Immature natural killer cell (primary cell): Measurements from ENCODE around the gene ZNF77. TPM values are rescaled to one million over a fixed set of nuclear protein-coding genes. Genes with fewer than 3 reads are reported as not detected.

Experiments
- DNase-seq, 3 donors: peaks; one replicate each; pipeline ENCODE4 v3.0.0; 2022; ENCODE audit warnings: mixed read lengths in 1 of 3
- H3K27ac Mint-ChIP-seq, 6 donors: one replicate each; pipeline ENCODE4 v1.8.0; 2020; ENCODE audit warnings: mixed read lengths in 6 of 6, mild to moderate bottlenecking in 5 of 6, inconsistent platforms in 4 of 6, moderate library complexity in 3 of 6
- H3K27me3 Mint-ChIP-seq, 3 donors: one replicate each; pipeline ENCODE4 v1.8.0; 2020 to 2021; ENCODE audit warnings: low read depth in 3 of 3, mild to moderate bottlenecking in 3 of 3, mixed read lengths in 3 of 3, moderate library complexity in 3 of 3, inconsistent platforms in 1 of 3
- H3K36me3 Mint-ChIP-seq, 3 donors: one replicate each; pipeline ENCODE4 v1.8.0; 2020; ENCODE audit warnings: mixed read lengths in 3 of 3, inconsistent platforms in 2 of 3, mild to moderate bottlenecking in 2 of 3
- H3K4me1 Mint-ChIP-seq, 2 donors: one replicate each; pipeline ENCODE4 v1.8.0; 2020; ENCODE audit warnings: inconsistent platforms in 2 of 2, mild to moderate bottlenecking in 2 of 2, mixed read lengths in 2 of 2, moderate library complexity in 1 of 2
- H3K4me3 Mint-ChIP-seq, 5 donors: one replicate each; pipeline ENCODE4 v1.8.0; 2020; ENCODE audit warnings: mild to moderate bottlenecking in 5 of 5, mixed read lengths in 5 of 5, inconsistent platforms in 3 of 5, moderate library complexity in 3 of 5
- H3K9me3 Mint-ChIP-seq, 6 donors: one replicate each; pipeline ENCODE4 v1.8.0; 2020; ENCODE audit warnings: mild to moderate bottlenecking in 6 of 6, mixed read lengths in 6 of 6, inconsistent platforms in 4 of 6, moderate library complexity in 3 of 6
- polyA plus RNA-seq, 3 donors: library from polyadenylated mRNA; unstranded; fragments of 300-500 nt; fragmentation: Illumina TruSeq; gene quantifications; one replicate each; pipeline ENCODE4 v1.2.3, GENCODE V29; 2021

ZNF77 gene
- polyA plus RNA-seq, 3 donors from 2014 or later = 1.1 to 2.1 TPM; not detected in 1

DNA sequence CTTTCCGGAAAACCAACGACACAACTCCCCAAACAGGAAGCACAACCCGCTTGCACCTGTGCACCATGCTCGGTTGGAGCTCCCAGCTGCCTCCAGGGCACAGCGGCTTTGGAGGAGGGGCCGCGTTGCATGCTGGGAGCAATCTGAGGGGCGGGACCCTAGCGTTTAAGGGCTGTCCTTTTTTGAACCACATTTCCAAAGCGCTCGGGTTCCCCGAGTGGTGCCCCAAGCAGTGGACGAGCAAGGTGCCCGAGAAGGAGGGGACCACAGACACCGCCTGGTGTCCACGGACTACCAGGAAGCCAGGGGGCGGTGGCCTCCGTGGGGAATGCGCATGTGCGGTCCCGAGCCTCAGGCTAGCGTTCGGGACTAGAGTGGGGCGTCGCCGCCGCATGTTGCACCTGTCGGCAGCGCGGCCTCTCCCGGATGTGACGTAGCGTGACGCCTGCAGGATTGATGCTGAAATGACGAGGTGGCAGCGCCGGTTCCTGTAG, 56.0 kb downstream of the ZNF77 start:
- peak; percentile 46 to 57 (median 49) for DNase-seq
- H3K27ac Mint-ChIP-seq = peak overlapping the region in 2 of 6 donors; percentile 59 to 83
- H3K4me3 Mint-ChIP-seq = peak overlapping the region in 4 of 5 donors; percentile 44 to 73 (median 60)
- peaks cover 0 to 4% of the 10 kb centered on the region in 2 donors for H3K4me1 Mint-ChIP-seq
- no peaks in the 10 kb centered on the region for H3K9me3 Mint-ChIP-seq
- H3K36me3 Mint-ChIP-seq = no peaks in the 10 kb centered on the region
- H3K27me3 Mint-ChIP-seq = peaks cover under 1 to 4% (median 2%) of the 10 kb centered on the region in 3 donors

DNA sequence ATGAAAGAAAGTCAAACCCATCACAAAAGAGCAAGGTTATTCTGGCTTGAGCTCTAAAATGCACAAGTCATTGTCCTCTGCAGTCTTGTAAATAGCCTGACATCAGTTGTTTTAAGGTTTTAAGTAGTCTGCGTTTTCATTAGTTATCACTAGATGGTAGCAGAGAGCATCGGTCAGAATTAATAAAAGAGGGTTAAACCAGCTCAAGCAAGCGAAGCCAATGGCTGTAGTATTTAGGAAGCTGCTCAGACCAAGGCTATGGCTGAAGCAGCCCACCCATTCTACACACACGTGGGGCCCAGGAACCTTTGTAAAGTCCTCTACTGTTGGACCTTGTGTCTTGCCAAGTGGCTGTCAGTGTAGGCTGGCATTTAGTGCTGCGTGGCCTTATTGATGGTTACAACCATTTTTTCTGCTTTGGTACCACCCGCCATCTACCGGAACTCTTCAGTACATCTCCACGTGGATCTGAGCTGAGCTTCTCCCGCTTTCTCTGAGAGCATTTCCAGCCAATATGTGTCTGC, 57.3 kb downstream of the ZNF77 start:
- H3K36me3 Mint-ChIP-seq = no peaks in the 10 kb centered on the region
- no peak overlapping the region for H3K4me3 Mint-ChIP-seq
- DNase-seq = peak; percentile 9 to 23 (median 21)
- H3K9me3 Mint-ChIP-seq = no peaks in the 10 kb centered on the region
- peaks cover 0 to 4% of the 10 kb centered on the region in 2 donors for H3K4me1 Mint-ChIP-seq
- peak overlapping the region in 4 of 6 donors; percentile 4 to 28 (median 12) for H3K27ac Mint-ChIP-seq
- peaks cover 2 to 4% (median 3%) of the 10 kb centered on the region in 3 donors for H3K27me3 Mint-ChIP-seq

DNA sequence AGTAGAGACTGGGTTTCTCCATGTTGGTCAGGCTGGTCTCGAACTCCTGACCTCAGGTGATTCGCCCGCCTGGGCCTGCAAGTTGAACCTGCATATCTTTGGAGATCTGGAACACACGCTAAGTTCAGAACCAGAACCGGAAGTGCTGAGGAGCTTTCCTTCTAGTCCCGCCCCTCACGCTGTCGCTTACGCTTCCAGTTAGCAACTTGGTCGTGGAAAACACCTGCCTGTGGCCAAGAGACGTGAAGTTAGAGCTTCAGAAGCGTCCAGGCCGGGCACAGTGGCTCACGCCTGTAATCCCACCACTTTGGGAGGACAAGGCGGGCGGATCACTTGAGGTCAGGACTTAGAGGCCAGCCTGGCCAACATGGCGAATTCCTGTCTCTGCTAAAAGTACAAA, 59.0 kb downstream of the ZNF77 start:
- peaks cover 0 to 1% of the 10 kb centered on the region in 2 donors for H3K4me1 Mint-ChIP-seq
- no peaks in the 10 kb centered on the region for H3K36me3 Mint-ChIP-seq
- no peak overlapping the region for H3K4me3 Mint-ChIP-seq
- H3K27me3 Mint-ChIP-seq = peaks cover 2 to 3% (median 2%) of the 10 kb centered on the region in 3 donors
- DNase-seq = no peak
- H3K9me3 Mint-ChIP-seq = no peaks in the 10 kb centered on the region
- no peak overlapping the region for H3K27ac Mint-ChIP-seq

DNA sequence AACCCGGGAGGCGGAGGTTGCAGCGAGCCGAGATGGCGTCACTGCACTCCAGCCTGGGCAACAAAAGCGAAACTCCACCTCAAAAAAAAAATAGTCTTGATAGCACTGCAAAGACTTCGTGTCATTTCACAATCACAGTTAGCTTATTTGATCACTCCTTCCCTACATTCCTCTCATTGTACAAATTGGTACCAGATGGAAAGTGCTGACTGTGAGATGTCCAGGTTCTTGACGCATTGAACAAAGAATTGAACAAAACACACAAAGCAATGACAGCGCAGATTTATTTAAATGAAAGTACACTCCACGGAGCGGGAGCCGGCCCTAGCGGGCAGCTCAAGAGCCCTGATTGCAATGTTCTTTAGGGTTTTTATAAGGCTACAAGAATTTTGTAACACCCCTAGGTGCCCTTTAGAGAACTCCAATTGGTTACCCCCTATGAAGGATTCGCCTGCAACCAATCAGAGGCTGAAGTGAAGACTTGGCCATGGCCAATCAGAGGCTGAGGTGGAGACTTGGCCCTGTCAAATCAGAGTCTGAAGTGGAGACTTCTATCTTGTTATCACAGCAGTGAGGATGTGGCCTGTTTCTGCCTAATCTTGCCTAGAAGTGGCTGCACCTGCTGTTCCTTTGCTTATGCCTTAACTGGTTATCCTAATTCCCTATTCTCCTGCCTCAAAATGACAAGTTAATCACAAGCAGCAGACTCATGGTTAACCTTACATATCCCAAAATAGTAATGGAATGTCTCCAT, 60.9 kb downstream of the ZNF77 start:
- Mint-ChIP-seq H3K9me3 (peaks cover 0 to 5% (median 4%) of the 10 kb centered on the region in 6 donors), H3K27me3 (peaks cover 0 to 3% (median 2%) of the 10 kb centered on the region in 3 donors), H3K27ac (no peak overlapping the region), H3K4me1 (peaks cover 0 to 1% of the 10 kb centered on the region in 2 donors), H3K4me3 (no peak overlapping the region), H3K36me3 (no peaks in the 10 kb centered on the region)
- no peak for DNase-seq

Other genes with a start within 250 kb of the ZNF77 start
- gene GNG7, start 242.3 kb downstream of the ZNF77 start, polyA plus RNA-seq = under 1 TPM; 0.22 to 0.84 (median 0.33) TPM
- not detected for gene DIRAS1, start 223.6 kb downstream of the ZNF77 start, polyA plus RNA-seq
- gene SLC39A3, start 205.0 kb downstream of the ZNF77 start, polyA plus RNA-seq = 10 to 100 TPM; 43.8 to 63.7 (median 46.8) TPM
- 10 to 100 TPM; 32.1 to 47.6 (median 34.3) TPM for gene SGTA, start 161.7 kb downstream of the ZNF77 start, polyA plus RNA-seq
- 10 to 100 TPM; 20.0 to 39.9 (median 31.6) TPM for gene THOP1, start 159.5 kb downstream of the ZNF77 start, polyA plus RNA-seq
- 1 to 10 TPM in 1 of 3 donors, under 1 TPM in 1, not detected in 1; 0.87 to 4.1 TPM for gene ZNF554, start 125.1 kb downstream of the ZNF77 start, polyA plus RNA-seq
- 1 to 10 TPM; 3.2 to 7.1 (median 3.8) TPM for gene ZNF555, start 103.5 kb downstream of the ZNF77 start, polyA plus RNA-seq
- gene ZNF556, start 77.6 kb downstream of the ZNF77 start, polyA plus RNA-seq = not detected
- gene ZNF57, start 44.0 kb downstream of the ZNF77 start, polyA plus RNA-seq = 1 to 10 TPM; 3.4 to 8.5 (median 3.7) TPM
- 1 to 10 TPM in 2 of 3 donors, under 1 TPM in 1; 0.34 to 2.3 (median 1.8) TPM for gene TLE6, start 32.6 kb upstream of the ZNF77 start, polyA plus RNA-seq
- gene TLE2, start 84.3 kb upstream of the ZNF77 start, polyA plus RNA-seq = 1 to 10 TPM; 1.2 to 2.4 (median 1.3) TPM
- gene TLE5, start 117.5 kb upstream of the ZNF77 start, polyA plus RNA-seq = 100 to 1,000 TPM; 382 to 635 (median 466) TPM
- gene GNA11, start 149.4 kb upstream of the ZNF77 start, polyA plus RNA-seq = under 1 TPM in 1 of 3 donors, not detected in 2; 0.09 TPM
- 1 to 10 TPM in 2 of 3 donors, under 1 TPM in 1; 0.25 to 2.8 (median 2.3) TPM for gene GNA15, start 191.1 kb upstream of the ZNF77 start, polyA plus RNA-seq
- 100 to 1,000 TPM; 238 to 344 (median 258) TPM for gene S1PR4, start 233.8 kb upstream of the ZNF77 start, polyA plus RNA-seq
- gene NCLN, start 241.0 kb upstream of the ZNF77 start, polyA plus RNA-seq = 10 to 100 TPM; 22.8 to 58.8 (median 55.2) TPM